ENCODE measurements around the gene MOCS1. TPM values are rescaled to one million over a fixed set of nuclear protein-coding genes. Genes with fewer than 3 reads are reported as not detected.

The MOCS1 gene
- total and polyA plus RNA-seq, 4 donors, result 6.7 to 36.2 (median 29.2) TPM

DNA sequence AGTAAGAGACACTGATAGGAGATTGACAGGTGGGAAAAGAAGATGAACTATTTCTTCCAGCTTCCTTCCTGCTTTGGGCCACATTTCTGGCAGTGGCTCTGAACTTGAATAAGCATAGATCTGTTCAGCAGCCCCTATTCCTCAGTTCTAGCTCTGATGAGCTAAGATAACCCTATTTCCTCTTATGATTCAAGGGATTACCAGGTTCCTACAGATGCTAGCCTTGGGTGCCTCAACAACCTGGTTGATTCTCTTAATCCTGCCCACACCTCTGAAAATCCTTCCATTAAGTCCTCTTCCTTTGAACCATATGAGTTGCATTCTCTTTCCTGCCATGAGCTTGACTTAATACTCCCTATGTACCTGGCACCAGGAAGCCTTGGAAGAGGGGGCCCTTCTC is 49.8 kb upstream of the MOCS1 start (continued):
- TF ChIP-seq, protein P1, sequence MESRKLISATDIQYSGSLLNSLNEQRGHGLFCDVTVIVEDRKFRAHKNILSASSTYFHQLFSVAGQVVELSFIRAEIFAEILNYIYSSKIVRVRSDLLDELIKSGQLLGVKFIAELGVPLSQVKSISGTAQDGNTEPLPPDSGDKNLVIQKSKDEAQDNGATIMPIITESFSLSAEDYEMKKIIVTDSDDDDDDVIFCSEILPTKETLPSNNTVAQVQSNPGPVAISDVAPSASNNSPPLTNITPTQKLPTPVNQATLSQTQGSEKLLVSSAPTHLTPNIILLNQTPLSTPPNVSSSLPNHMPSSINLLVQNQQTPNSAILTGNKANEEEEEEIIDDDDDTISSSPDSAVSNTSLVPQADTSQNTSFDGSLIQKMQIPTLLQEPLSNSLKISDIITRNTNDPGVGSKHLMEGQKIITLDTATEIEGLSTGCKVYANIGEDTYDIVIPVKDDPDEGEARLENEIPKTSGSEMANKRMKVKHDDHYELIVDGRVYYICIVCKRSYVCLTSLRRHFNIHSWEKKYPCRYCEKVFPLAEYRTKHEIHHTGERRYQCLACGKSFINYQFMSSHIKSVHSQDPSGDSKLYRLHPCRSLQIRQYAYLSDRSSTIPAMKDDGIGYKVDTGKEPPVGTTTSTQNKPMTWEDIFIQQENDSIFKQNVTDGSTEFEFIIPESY (IDR thresholded peaks at IDR 0.05), result no peak

DNA sequence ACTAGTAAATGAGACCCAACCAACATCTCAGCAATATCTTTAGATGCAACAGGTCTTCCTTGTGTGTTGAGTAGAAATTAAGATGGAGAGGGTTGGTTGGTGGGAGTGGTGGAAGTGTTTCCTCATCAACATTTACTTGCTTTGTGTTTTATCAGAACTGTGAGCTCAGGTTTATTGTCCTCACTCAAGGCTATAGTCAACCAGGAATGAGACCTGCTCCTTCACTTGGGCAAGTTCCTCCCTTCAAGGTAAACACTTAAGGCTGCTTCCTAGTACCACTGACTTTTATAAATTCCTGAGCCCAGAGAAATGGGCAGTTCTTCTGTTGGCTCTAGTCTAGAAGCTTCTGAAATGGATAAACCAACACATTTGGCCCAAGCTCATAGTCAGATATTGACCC is 48.9 kb upstream of the MOCS1 start:
- DNase-seq (ENCODE audit: low spot score), result no peak
- Histone ChIP-seq H3K27me3 (ENCODE audit: control insufficient read depth in 4 of 4, insufficient read depth in 4 of 4, low read length in 3 of 4) (no peaks in the 10 kb centered on the region), H3K9me3 (ENCODE audit: control insufficient read depth in 4 of 4, low read length in 3 of 4) (no peaks in the 10 kb centered on the region), H3K9ac (ENCODE audit: low read depth in 1 of 2, low read length in 2 of 2) (no peak overlapping the region), H3K4me3 (ENCODE audit: low read depth in 1 of 3, low read length in 3 of 3) (no peak overlapping the region), H3K4me1 (ENCODE audit: control insufficient read depth in 4 of 4, insufficient read depth in 4 of 4, low read length in 3 of 4) (peaks cover 4 to 27% (median 17%) of the 10 kb centered on the region in 4 donors), H3K36me3 (ENCODE audit: control insufficient read depth in 4 of 4, insufficient read depth in 3 of 4, low read depth in 1 of 4, low read length in 3 of 4) (no peaks in the 10 kb centered on the region), H3K27ac (ENCODE audit: low read depth in 1 of 2, low read length in 2 of 2) (no peak overlapping the region)
- TF ChIP-seq NR2F2 (IDR thresholded peaks at IDR 0.05), result no peak
- no peak for TF ChIP-seq GABPA (IDR thresholded peaks at IDR 0.05 in 1 of 2, conservative IDR thresholded peaks at IDR 0.05 in 1 of 2)
- TF ChIP-seq EGR1 (IDR thresholded peaks at IDR 0.05; ENCODE audit: low read depth in 2 of 2), result no peak
- no peak for TF ChIP-seq FOXA2 (IDR thresholded peaks at IDR 0.05)
- TF ChIP-seq RAD21 (IDR thresholded peaks at IDR 0.05), result no peak
- TF ChIP-seq HNF4A (conservative IDR thresholded peaks at IDR 0.05), result no peak
- TF ChIP-seq, protein P1 (IDR thresholded peaks at IDR 0.05), result no peak
- no peak for TF ChIP-seq MAX (IDR thresholded peaks at IDR 0.05)
- TF ChIP-seq YY1 (IDR thresholded peaks at IDR 0.05), result no peak
- no peak for TF ChIP-seq TAF1 (conservative IDR thresholded peaks at IDR 0.05)
- TF ChIP-seq JUND (IDR thresholded peaks at IDR 0.05), result no peak
- no peak for TF ChIP-seq HNF4G (IDR thresholded peaks at IDR 0.05)
- TF ChIP-seq, protein P2, sequence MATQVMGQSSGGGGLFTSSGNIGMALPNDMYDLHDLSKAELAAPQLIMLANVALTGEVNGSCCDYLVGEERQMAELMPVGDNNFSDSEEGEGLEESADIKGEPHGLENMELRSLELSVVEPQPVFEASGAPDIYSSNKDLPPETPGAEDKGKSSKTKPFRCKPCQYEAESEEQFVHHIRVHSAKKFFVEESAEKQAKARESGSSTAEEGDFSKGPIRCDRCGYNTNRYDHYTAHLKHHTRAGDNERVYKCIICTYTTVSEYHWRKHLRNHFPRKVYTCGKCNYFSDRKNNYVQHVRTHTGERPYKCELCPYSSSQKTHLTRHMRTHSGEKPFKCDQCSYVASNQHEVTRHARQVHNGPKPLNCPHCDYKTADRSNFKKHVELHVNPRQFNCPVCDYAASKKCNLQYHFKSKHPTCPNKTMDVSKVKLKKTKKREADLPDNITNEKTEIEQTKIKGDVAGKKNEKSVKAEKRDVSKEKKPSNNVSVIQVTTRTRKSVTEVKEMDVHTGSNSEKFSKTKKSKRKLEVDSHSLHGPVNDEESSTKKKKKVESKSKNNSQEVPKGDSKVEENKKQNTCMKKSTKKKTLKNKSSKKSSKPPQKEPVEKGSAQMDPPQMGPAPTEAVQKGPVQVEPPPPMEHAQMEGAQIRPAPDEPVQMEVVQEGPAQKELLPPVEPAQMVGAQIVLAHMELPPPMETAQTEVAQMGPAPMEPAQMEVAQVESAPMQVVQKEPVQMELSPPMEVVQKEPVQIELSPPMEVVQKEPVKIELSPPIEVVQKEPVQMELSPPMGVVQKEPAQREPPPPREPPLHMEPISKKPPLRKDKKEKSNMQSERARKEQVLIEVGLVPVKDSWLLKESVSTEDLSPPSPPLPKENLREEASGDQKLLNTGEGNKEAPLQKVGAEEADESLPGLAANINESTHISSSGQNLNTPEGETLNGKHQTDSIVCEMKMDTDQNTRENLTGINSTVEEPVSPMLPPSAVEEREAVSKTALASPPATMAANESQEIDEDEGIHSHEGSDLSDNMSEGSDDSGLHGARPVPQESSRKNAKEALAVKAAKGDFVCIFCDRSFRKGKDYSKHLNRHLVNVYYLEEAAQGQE (IDR thresholded peaks at IDR 0.05), result no peak
- no peak for TF ChIP-seq ATF3 (IDR thresholded peaks at IDR 0.05)
- TF ChIP-seq RXRA (IDR thresholded peaks at IDR 0.05), result no peak
- no peak for TF ChIP-seq FOXA1 (IDR thresholded peaks at IDR 0.05)

Data from liver (tissue), 9 donors.